GM12873 (cell line): Measurements from ENCODE around the gene DNAJC15.

Source experiments
- TF ChIP-seq, protein P1 (sequence below): IDR thresholded peaks from 2 replicates; pipeline ENCODE4 v1.5.1; 2012; ENCODE audit warnings: low read depth, mild to moderate bottlenecking, moderate library complexity, low read length, control low read depth; ENCODE audit not compliant: insufficient read depth; ENCODE audit errors: missing control alignments

DNAJC15 gene

GRCh38 chr13:43127103-43127798 lies 103.9 kb downstream of the DNAJC15 start:
- TF ChIP-seq, protein P1, sequence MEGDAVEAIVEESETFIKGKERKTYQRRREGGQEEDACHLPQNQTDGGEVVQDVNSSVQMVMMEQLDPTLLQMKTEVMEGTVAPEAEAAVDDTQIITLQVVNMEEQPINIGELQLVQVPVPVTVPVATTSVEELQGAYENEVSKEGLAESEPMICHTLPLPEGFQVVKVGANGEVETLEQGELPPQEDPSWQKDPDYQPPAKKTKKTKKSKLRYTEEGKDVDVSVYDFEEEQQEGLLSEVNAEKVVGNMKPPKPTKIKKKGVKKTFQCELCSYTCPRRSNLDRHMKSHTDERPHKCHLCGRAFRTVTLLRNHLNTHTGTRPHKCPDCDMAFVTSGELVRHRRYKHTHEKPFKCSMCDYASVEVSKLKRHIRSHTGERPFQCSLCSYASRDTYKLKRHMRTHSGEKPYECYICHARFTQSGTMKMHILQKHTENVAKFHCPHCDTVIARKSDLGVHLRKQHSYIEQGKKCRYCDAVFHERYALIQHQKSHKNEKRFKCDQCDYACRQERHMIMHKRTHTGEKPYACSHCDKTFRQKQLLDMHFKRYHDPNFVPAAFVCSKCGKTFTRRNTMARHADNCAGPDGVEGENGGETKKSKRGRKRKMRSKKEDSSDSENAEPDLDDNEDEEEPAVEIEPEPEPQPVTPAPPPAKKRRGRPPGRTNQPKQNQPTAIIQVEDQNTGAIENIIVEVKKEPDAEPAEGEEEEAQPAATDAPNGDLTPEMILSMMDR = no peak

GRCh38 chr13:43127827-43128226 lies 104.4 kb downstream of the DNAJC15 start:
- TF ChIP-seq, protein P1 = no peak

GRCh38 chr13:43128504-43128961 lies 105.1 kb downstream of the DNAJC15 start:
- TF ChIP-seq, protein P1 = no peak

DNA sequence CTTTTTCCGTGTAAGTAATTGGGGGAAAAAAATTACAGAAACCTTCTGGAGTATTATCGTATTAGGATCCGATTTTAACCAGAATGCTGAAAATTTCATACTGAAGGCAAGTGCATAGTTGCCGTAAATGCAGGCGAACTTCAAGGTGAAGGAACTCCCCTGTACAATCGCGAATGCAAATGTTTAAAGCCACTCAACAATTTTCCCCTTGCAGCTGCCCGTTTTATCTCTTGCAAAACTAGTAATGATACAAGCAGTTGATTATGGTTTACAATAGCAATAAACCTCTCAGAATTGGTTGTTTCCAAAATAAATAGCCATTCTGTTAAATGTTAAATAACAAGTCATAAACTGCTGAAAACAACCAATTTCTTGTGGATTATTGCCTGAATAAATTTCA lies 105.7 kb downstream of the DNAJC15 start:
- TF ChIP-seq, protein P1 = no peak

DNA sequence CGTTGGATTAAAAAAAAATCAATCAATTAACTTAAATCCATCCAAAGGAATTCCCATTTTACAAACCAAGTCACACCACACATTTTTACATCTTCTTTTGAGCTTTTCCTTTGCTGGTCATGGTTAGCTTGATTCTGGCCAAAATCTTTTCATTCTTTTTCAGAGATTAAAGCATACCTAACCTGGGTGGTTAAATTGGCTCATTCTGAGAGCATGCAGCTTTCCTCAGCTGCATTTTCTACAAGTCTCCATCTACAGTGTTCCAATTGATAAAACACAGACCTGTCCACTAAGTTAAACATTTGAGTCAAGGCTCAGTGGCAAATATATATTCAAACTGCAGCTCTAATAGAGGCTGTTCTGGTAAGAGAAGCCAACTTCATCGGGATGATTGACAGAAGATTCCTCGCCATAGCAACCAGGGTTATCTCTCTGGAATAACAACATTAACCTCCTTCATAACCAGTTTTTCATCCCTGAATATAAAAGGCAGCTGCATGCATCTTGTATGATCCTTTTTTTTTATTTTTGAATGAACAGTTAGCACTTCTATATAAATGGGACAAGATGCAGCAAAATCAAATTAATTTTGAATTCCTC lies 106.2 kb downstream of the DNAJC15 start:
- TF ChIP-seq, protein P1 = no peak

- TF ChIP-seq, protein P1 = peak; percentile 37
Measured at GRCh38 chr13:43132257-43132656, 108.9 kb downstream of the DNAJC15 start.

DNA sequence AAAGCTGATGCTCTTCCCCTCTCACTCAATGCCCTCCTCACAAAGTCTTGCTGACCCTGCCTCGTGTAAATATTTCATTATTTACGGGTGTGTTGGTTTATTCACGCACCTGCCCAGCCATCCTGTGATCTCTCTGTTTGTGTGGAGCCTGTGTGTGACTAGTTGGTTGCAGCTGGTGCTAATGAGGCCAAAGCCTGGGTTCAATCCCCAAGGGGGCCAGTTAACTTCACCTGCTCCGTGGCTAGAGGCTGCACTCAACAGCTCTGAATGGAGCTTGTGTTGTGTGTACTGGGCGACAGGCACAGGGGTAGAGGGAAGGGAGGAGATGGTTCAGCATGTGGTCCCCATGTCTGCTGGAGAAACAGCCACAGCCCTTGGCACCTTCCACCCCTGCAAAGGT lies 109.5 kb downstream of the DNAJC15 start:
- TF ChIP-seq, protein P1 = no peak
